IPS-11a (cell line): ENCODE data around the gene SH3PXD2B.
"Not testable (repeated sequence)": the region's sequence is repeated elsewhere in the genome, so short reads cannot be mapped to it uniquely, and the experiment has no call there.

Experiments
- H3K4me3 ChIP-seq: one replicate; pipeline ENCODE4 v1.5.1; 2013; ENCODE audit warnings: low read depth, low read length, control low read depth

The SH3PXD2B gene

GRCh38 chr5:172486451-172486850 lies 32.1 kb upstream of the SH3PXD2B start:
- no peak overlapping the region for H3K4me3 ChIP-seq

- H3K4me3 ChIP-seq, result no peak overlapping the region
Observed at GRCh38 chr5:172485511-172486202, 31.3 kb upstream of the SH3PXD2B start.

GRCh38 chr5:172484664-172485063 lies 30.3 kb upstream of the SH3PXD2B start:
- H3K4me3 ChIP-seq, result no peak overlapping the region

- no peak overlapping the region for H3K4me3 ChIP-seq
Observed at GRCh38 chr5:172482156-172483020, 28.1 kb upstream of the SH3PXD2B start.

GRCh38 chr5:172481011-172481800 lies 26.9 kb upstream of the SH3PXD2B start:
- no peak overlapping the region for H3K4me3 ChIP-seq

- no peak overlapping the region for H3K4me3 ChIP-seq
Observed at GRCh38 chr5:172479784-172480115, 25.4 kb upstream of the SH3PXD2B start.

GRCh38 chr5:172479034-172479783 lies 24.9 kb upstream of the SH3PXD2B start:
- no peak overlapping the region for H3K4me3 ChIP-seq

- not testable (repeated sequence) for H3K4me3 ChIP-seq
Observed at GRCh38 chr5:172478695-172479033, 24.3 kb upstream of the SH3PXD2B start.

GRCh38 chr5:172478256-172478655 lies 23.9 kb upstream of the SH3PXD2B start:
- H3K4me3 ChIP-seq, result no peak overlapping the region

- no peak overlapping the region for H3K4me3 ChIP-seq
Observed at GRCh38 chr5:172477466-172477865, 23.1 kb upstream of the SH3PXD2B start.

- no peak overlapping the region for H3K4me3 ChIP-seq
Observed at GRCh38 chr5:172474293-172474692, 20.0 kb upstream of the SH3PXD2B start.

- H3K4me3 ChIP-seq, result no peak overlapping the region
Observed at GRCh38 chr5:172473427-172473826, 19.1 kb upstream of the SH3PXD2B start.

- no peak overlapping the region for H3K4me3 ChIP-seq
Observed at GRCh38 chr5:172469697-172470096, 15.4 kb upstream of the SH3PXD2B start.

GRCh38 chr5:172466062-172466461 lies 11.7 kb upstream of the SH3PXD2B start:
- no peak overlapping the region for H3K4me3 ChIP-seq

GRCh38 chr5:172463031-172463430 lies 8.7 kb upstream of the SH3PXD2B start:
- H3K4me3 ChIP-seq, result no peak overlapping the region

GRCh38 chr5:172459783-172460165 lies 5.4 kb upstream of the SH3PXD2B start:
- no peak overlapping the region for H3K4me3 ChIP-seq

GRCh38 chr5:172458976-172459782 lies 4.9 kb upstream of the SH3PXD2B start:
- H3K4me3 ChIP-seq, result no peak overlapping the region

GRCh38 chr5:172456076-172456722 lies 1.9 kb upstream of the SH3PXD2B start:
- H3K4me3 ChIP-seq, result no peak overlapping the region

- no peak overlapping the region for H3K4me3 ChIP-seq
Observed at GRCh38 chr5:172455511-172456061, 1.3 kb upstream of the SH3PXD2B start.

GRCh38 chr5:172455087-172455381 lies 709 bp upstream of the SH3PXD2B start:
- H3K4me3 ChIP-seq, result peak overlapping the region; percentile 21
